ENCODE results near the gene TPRG1.

DNA sequence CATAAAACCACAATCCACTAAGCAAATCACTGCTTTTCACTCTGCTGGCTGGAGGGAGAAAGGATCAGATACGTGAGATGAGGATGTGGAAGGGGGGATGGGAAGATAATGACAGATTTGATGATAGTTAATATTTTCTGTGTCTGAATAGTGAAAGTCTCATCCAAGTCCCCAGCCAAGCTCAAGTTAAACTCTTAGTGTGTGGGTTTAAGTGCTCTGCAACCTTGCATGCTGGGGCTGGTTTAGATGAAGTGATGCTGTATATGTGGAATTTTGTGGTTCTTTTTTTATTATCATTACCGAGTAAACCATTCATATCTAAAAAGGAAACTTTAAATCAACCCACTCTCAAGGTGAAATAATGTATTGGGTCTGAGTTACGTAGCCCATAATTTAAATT, 111.0 kb downstream of the TPRG1 start:
- TF ChIP-seq, protein P1, sequence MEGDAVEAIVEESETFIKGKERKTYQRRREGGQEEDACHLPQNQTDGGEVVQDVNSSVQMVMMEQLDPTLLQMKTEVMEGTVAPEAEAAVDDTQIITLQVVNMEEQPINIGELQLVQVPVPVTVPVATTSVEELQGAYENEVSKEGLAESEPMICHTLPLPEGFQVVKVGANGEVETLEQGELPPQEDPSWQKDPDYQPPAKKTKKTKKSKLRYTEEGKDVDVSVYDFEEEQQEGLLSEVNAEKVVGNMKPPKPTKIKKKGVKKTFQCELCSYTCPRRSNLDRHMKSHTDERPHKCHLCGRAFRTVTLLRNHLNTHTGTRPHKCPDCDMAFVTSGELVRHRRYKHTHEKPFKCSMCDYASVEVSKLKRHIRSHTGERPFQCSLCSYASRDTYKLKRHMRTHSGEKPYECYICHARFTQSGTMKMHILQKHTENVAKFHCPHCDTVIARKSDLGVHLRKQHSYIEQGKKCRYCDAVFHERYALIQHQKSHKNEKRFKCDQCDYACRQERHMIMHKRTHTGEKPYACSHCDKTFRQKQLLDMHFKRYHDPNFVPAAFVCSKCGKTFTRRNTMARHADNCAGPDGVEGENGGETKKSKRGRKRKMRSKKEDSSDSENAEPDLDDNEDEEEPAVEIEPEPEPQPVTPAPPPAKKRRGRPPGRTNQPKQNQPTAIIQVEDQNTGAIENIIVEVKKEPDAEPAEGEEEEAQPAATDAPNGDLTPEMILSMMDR (IDR thresholded peaks at IDR 0.05; ENCODE audit: insufficient read depth, low read length, poor library complexity, severe bottlenecking): no peak
- no peak for TF ChIP-seq EZH2phosphoT487 (conservative IDR thresholded peaks at IDR 0.05; ENCODE audit: low read length)

Measured in SU-DHL-6 (cell line).